NCI-H2081 (cell line): ENCODE measurements around the gene AUH.

ENCODE experiments used
- DNase-seq, 2 experiments: peaks; one replicate each; lab custom pipeline; 2025; lab: John Stamatoyannopoulos, UW

AUH gene

DNA sequence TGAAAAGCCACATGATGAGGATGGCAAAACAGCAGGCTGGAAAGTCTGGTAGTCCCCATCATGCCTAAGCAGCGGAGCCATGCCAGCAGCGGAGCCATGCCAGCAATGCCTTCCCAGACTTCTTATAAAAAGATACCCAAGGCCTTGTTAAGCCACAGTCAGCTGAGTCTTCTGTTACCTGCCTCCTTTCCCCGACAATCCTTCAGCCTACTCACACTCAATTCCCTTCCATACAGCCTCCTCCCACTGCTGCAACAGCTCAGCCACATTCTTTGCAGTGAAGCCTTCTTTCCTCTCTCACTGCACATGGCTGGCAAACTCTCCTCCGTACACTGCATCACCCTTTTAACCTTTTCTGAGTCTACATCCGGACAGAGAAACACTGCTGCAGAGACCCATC is 114.9 kb downstream of the AUH start:
- no peak for DNase-seq

- DNase-seq, result peak in 1 of 2 experiments; percentile 5
Measured at GRCh38 chr9:91245431-91246313, 116.0 kb downstream of the AUH start.

GRCh38 chr9:91243029-91243428 is 118.7 kb downstream of the AUH start:
- DNase-seq, result peak in 1 of 2 experiments; percentile 29

- DNase-seq, result no peak
Measured at GRCh38 chr9:91241909-91242308, 119.8 kb downstream of the AUH start.

- DNase-seq, result no peak
Measured at GRCh38 chr9:91240596-91241165, 121.0 kb downstream of the AUH start.

- DNase-seq, result no peak
Measured at GRCh38 chr9:91239367-91240111, 122.2 kb downstream of the AUH start.

DNA sequence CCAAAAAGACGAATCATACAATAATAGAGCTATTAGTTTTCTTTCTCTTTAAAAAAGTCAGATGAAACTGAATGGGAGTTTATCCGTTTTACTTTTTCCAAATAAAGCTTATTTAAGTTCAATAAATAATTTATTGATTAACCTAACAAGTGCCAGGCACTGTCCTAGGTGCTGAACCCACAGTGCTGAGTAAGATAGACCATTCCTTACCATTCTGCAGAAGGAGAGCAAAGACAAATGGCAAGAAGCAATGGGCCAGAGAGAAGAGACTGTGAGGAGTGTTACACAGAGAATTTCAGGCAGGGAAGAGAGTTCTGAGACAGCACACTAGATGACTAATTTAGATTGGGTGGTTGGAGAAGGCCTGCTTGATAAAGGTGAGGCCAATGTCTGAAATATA is 127.2 kb downstream of the AUH start:
- no peak for DNase-seq

DNA sequence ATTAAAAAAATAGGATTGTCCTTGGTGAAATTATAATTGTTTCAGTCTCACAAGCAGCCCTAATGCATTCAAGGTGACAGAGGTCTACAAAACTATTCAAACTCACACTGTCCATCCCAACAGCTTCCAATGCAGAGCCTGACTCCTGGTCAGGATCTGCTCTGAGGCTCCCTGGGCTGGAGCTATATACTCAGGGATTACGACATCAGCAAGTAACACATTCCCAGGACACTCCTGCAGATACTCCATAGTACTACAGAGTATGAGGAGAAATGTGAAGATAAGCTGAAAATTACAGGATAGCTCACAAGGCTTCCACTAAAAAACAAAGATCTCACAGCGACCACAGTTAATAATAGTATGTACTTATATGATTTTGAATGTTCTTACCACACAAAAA is 130.1 kb downstream of the AUH start:
- no peak for DNase-seq

GRCh38 chr9:91223000-91223399 is 138.7 kb downstream of the AUH start:
- DNase-seq, result no peak

- DNase-seq, result no peak
Measured at GRCh38 chr9:91222457-91222856, 139.3 kb downstream of the AUH start.

GRCh38 chr9:91221332-91221731 is 140.4 kb downstream of the AUH start:
- no peak for DNase-seq

GRCh38 chr9:91220491-91221135 is 141.1 kb downstream of the AUH start:
- DNase-seq, result no peak

DNA sequence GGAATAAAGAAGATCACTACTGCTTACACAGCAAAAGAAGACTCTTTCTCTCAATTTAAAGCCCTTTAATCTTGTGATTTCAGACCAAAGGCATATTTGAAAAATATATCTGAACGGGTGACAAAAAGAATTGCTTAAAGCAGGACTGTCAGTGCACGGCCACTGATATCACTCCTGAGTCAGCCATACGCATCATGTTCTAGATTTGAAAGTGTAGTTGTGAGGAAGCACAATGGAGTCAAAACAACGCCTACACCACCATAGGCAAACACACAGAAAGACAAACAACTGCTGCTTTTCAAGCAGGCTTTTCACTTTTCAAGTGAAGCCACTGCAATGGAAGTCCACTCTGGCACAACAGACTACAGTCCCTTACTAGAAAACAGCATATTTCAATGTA is 141.7 kb downstream of the AUH start:
- no peak for DNase-seq

- no peak for DNase-seq
Measured at GRCh38 chr9:91219557-91219956, 142.2 kb downstream of the AUH start.

DNA sequence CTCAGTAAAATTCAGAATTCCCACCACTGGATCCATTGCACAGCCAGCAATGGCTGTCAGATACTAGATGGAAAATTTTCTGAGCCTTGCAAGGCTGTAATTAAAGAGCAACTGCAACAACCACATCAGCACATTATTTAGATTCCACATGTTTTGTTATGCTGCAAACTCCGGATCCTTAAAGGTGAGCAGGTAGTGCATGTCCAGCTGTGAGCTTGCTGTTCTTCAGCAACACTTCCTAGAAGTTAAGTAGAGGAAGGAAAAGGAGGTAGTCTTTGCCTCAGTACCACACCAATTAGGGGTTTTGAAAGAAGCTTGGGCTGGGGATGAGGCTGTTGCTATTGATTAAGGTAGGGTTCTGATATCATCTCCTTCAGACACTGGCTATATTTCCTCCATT is 144.3 kb downstream of the AUH start:
- no peak for DNase-seq

DNA sequence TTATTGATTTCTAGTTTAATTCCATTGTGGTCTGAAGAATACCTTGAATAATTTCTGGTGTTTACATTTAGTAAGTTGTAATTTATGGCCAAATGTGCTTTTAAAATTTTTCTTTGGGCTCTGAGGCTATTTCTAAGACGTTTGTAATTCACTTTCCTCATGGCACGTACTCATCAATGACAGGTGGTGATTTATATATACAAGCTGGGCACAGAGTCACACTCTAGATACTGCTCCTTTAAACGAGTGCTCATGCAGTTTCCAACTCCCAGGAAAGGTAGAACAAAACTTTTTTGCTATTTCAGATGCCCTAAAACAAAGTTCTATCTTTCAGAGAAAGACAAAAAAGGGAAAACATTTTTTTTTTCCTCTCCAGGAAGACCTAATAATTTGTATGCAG is 146.9 kb downstream of the AUH start:
- no peak for DNase-seq

- DNase-seq, result no peak
Measured at GRCh38 chr9:91214086-91214485, 147.6 kb downstream of the AUH start.

DNA sequence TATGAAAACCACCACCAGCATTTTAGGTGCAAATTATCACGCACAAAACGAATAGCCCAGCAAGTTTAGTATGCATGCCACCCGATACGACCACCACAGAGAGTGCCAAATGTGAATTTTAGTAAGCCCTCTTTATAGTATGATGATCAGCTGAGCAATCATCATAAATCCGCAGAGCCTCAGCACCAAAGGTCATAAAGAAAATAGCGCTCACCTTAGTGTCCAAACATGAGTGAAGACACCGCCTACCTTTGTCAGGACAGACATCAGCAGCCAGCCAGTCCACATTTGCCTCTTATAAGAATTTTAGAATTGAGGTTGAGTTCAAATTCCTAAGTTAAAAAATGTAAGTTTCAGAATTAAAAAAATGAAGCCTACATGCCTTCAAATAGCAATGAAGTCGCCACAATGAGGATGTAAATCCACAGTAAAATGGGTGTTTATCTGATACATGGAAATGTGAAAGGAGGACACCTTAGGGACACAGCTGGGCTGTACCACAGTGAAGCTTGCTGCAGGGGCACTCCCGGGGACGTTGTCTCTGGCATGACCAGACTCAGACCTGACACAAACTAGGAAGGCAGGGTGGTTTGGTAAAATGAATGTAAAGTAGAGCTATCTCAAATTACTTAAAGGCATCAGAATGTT is 149.0 kb downstream of the AUH start:
- no peak for DNase-seq

GRCh38 chr9:91211919-91212318 is 149.8 kb downstream of the AUH start:
- DNase-seq, result no peak

DNA sequence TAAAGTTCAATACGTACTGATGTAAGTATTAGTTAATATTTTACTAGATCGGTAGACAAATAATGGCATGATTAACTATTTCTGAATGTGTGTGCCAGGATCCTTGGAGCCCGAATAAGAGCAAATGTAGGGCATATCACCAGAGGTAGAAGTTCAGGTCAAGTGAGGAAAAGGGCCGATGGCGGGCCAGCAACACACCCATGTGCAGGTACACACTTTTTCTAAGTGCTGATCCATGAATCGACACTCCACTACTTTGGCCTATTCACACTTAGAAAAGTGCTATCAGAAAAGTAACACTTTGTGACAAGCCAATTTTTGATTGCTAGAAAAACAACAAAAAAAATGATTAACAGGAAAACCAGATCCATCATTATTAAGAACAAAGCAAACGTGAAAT is 150.3 kb downstream of the AUH start:
- DNase-seq, result no peak

DNA sequence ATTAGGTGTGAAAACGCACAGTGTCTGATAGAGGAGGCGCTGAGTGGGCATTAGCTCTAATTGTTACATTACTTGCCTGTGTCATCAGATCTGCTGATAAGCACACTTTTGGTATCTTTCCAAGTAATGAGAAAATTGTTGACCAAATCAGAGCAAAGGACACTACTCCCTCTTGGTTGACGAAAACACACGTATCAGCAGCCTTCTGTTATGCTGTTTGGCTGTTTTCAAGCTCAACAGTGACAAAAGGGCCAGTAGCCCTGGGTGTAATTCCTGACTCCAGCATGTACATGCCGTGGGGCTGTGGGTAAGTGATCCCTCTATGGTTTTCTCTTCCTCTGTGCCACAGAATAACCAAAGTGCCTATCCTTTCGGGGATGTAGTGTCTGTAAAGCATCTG is 151.4 kb downstream of the AUH start:
- DNase-seq, result no peak

GRCh38 chr9:91208837-91209236 is 152.9 kb downstream of the AUH start:
- no peak for DNase-seq
